Trophoblast cell (in vitro differentiated cells and primary cell): ENCODE data around the gene GLRX3.

Experiments
- DNase-seq, 2 donors: peaks; one replicate each; pipeline ENCODE4 v3.0.0-alpha.2; 2016
- H2AFZ ChIP-seq: 2 replicates; pipeline ENCODE4 v1.6.1; 2013; ENCODE audit warnings: low read length, moderate library complexity, mild to moderate bottlenecking; ENCODE audit not compliant: insufficient read depth, poor library complexity
- H2AK5ac ChIP-seq: 2 replicates; pipeline ENCODE4 v1.6.1; 2013; ENCODE audit warnings: mild to moderate bottlenecking, low read length
- H2BK120ac ChIP-seq: 2 replicates; pipeline ENCODE4 v1.6.1; 2013; ENCODE audit warnings: low read length, mild to moderate bottlenecking, moderate library complexity; ENCODE audit not compliant: insufficient read depth, poor library complexity
- H2BK12ac ChIP-seq: 2 replicates; pipeline ENCODE4 v1.6.1; 2013; ENCODE audit warnings: mild to moderate bottlenecking, low read length, moderate library complexity
- H2BK5ac ChIP-seq: 2 replicates; pipeline ENCODE4 v1.6.1; 2013; ENCODE audit warnings: low read length, low read depth, moderate library complexity, mild to moderate bottlenecking; ENCODE audit not compliant: poor library complexity
- H3K14ac ChIP-seq: 2 replicates; pipeline ENCODE4 v1.6.1; 2013; ENCODE audit warnings: mild to moderate bottlenecking, low read length
- H3K18ac ChIP-seq: 2 replicates; pipeline ENCODE4 v1.6.1; 2013; ENCODE audit warnings: mild to moderate bottlenecking, low read length
- H3K23ac ChIP-seq: 2 replicates; pipeline ENCODE4 v1.6.1; 2013; ENCODE audit warnings: low read length
- H3K27ac ChIP-seq: 2 replicates; pipeline ENCODE4 v1.5.1; 2013; ENCODE audit warnings: low read depth, mild to moderate bottlenecking, inconsistent platforms, low read length, moderate library complexity
- H3K27me3 ChIP-seq: 2 replicates; pipeline ENCODE4 v1.6.1; 2013; ENCODE audit warnings: inconsistent platforms, mild to moderate bottlenecking, low read length, moderate library complexity; ENCODE audit not compliant: insufficient read depth
- H3K36me3 ChIP-seq, 2 experiments: 1 replicate in 1 of 2; 2 replicates in 1 of 2; pipeline ENCODE4 v1.6.1; 2013; ENCODE audit warnings: low read length in 2 of 2, mild to moderate bottlenecking in 2 of 2, moderate library complexity in 1 of 2; ENCODE audit not compliant: insufficient read depth in 2 of 2, control insufficient read depth in 1 of 2
- H3K4ac ChIP-seq: 2 replicates; pipeline ENCODE4 v1.6.1; 2013; ENCODE audit warnings: low read depth, mild to moderate bottlenecking, low read length, moderate library complexity
- H3K4me1 ChIP-seq, 2 experiments: 1 replicate in 1 of 2; 2 replicates in 1 of 2; pipeline ENCODE4 v1.6.1; 2013; ENCODE audit warnings: low read length in 2 of 2, mild to moderate bottlenecking in 2 of 2, moderate library complexity in 1 of 2; ENCODE audit not compliant: insufficient read depth in 2 of 2, control insufficient read depth in 1 of 2
- H3K4me2 ChIP-seq: 2 replicates; pipeline ENCODE4 v1.6.1; 2013; ENCODE audit warnings: inconsistent platforms, mild to moderate bottlenecking, low read length, moderate library complexity
- H3K4me3 ChIP-seq: 2 replicates; pipeline ENCODE4 v1.5.1; 2013; ENCODE audit warnings: mild to moderate bottlenecking, low read depth, low read length, inconsistent platforms
- H3K79me1 ChIP-seq: one replicate; pipeline ENCODE4 v1.6.1; 2013; ENCODE audit warnings: low read length
- H3K79me2 ChIP-seq: 2 replicates; pipeline ENCODE4 v1.6.1; 2013; ENCODE audit warnings: low read length, mild to moderate bottlenecking; ENCODE audit not compliant: control insufficient read depth, insufficient read depth, poor library complexity
- H3K9ac ChIP-seq: 2 replicates; pipeline ENCODE4 v1.6.1; 2013; ENCODE audit warnings: mild to moderate bottlenecking, low read length
- H3K9me3 ChIP-seq: 2 replicates; pipeline ENCODE4 v1.6.1; 2013; ENCODE audit warnings: low read depth, mild to moderate bottlenecking, control low read depth, inconsistent platforms, low read length; ENCODE audit not compliant: insufficient read depth
- H4K12ac ChIP-seq: 2 replicates; pipeline ENCODE4 v1.6.1; 2013; ENCODE audit warnings: low read depth, mild to moderate bottlenecking, low read length, moderate library complexity
- H4K8ac ChIP-seq: 2 replicates; pipeline ENCODE4 v1.6.1; 2013; ENCODE audit warnings: low read depth, mild to moderate bottlenecking, low read length, moderate library complexity
- H4K91ac ChIP-seq: one replicate; pipeline ENCODE4 v1.6.1; 2013; ENCODE audit warnings: low read depth, mild to moderate bottlenecking, low read length, moderate library complexity
- WGBS: extraction: QIAGEN DNeasy Blood & Tissue Kit; methylation state at CpG from one replicate; pipeline ENCODE4 v1.1.7; 2013; ENCODE audit warnings: missing lambda C conversion rate; ENCODE audit not compliant: insufficient read length, insufficient coverage; ENCODE audit errors: extremely low coverage; 5-methylcytosine and 5-hydroxymethylcytosine counted together

GLRX3 gene

DNA sequence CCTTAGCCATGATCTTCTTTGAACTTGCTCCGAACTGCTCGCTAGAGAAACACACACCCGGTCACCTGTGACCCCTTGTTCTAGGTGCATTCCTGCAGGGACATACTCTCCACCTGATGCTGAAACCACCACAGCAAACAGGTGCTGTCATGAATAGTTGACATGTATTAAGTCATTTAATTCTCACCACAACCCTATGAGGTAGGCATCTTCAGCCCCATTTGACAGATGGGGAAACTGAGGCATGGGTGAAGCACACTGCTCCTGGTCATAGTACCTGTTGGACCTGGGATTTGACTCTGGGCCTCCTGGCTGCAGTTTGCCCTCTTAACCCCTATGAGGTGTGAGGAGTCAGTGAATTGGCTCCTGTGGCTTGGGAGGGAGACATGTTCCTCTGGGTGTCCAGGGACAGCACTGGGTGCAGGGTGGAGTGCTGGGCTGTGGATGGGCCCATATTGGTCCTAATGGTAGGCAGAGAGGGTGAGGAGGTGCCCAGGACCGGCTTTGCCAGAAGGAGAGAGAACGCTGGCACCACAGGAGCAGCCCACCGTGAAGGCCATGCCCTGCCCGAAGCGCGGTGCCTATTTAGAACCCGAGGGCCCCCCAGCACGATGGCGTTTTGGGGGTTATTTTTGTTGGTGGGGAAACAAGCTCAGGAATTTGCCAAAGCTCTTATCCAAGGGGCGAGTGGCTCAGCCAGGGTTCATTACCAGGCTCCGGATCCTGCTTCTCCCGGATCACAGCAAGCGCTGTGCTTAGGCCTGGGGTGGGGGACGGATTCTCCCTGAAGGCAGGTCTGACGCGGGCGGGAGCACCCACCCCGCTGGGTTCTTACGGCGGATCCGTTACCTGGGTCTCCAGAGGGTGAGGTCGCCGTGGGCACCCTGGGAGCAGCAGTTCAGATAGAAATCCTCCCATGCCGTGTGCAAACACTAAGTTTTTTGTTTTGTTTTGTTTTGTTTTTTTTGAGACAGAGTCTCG is 52.3 kb downstream of the GLRX3 start:
- Histone ChIP-seq H3K4me2 (no peak overlapping the region), H3K4me3 (no peak overlapping the region), H2BK5ac (no peak overlapping the region), H3K4ac (no peak overlapping the region), H3K9ac (no peak overlapping the region), H3K18ac (no peak overlapping the region), H2AK5ac (no peak overlapping the region), H3K14ac (no peak overlapping the region), H2BK12ac (no peak overlapping the region), H2BK120ac (no peak overlapping the region), H3K79me1 (peaks cover 7% of the 10 kb centered on the region), H3K36me3 (peaks cover 34 to 40% of the 10 kb centered on the region in 2 experiments), H4K12ac (no peak overlapping the region), H3K23ac (no peak overlapping the region), H2AFZ (no peak overlapping the region), H3K27ac (no peak overlapping the region), H3K9me3 (no peaks in the 10 kb centered on the region), H3K27me3 (no peaks in the 10 kb centered on the region), H3K4me1 (peaks cover 4 to 5% of the 10 kb centered on the region in 2 experiments), H4K8ac (no peak overlapping the region), H3K79me2 (peaks cover 5% of the 10 kb centered on the region), H4K91ac (no peak overlapping the region)
- no peak for DNase-seq
- WGBS = no CpG with 5 or more reads among the region's 28 CpGs

DNA sequence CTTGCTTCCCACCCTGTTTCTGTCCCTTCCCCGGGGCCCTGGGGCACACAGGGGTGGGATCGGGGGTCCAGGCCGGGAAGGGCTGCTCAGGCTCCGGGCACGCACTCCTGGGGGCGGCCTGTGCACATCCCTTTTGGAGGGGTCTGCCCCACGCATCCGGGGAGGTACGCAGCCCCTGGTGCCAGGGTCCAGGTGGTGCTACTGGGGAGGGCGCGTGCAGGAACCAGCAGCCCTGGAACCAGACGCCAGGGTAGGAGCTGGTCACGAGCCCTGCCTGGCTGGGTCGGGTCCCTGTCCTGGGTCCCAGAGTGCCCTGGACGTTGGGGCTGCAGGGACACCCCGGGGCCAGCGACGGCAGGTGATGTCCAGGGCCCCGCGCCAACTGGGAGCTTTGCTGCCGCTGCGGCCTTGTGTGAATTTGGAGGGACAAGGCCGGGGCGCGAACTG is 53.4 kb downstream of the GLRX3 start:
- Histone ChIP-seq H2BK120ac (no peak overlapping the region), H3K27me3 (no peaks in the 10 kb centered on the region), H2AK5ac (no peak overlapping the region), H3K4me2 (no peak overlapping the region), H3K4me3 (no peak overlapping the region), H3K14ac (no peak overlapping the region), H3K79me2 (peaks cover 5% of the 10 kb centered on the region), H4K91ac (no peak overlapping the region), H3K23ac (no peak overlapping the region), H3K9ac (no peak overlapping the region), H2BK5ac (no peak overlapping the region), H4K12ac (no peak overlapping the region), H2AFZ (no peak overlapping the region), H3K27ac (no peak overlapping the region), H3K4ac (no peak overlapping the region), H3K18ac (no peak overlapping the region), H3K9me3 (no peaks in the 10 kb centered on the region), H3K36me3 (peaks cover 29% of the 10 kb centered on the region in 2 experiments), H3K4me1 (peaks cover 8 to 11% of the 10 kb centered on the region in 2 experiments), H3K79me1 (peaks cover 7% of the 10 kb centered on the region), H4K8ac (no peak overlapping the region), H2BK12ac (no peak overlapping the region)
- WGBS = no CpG with 5 or more reads among the region's 25 CpGs
- no peak for DNase-seq

DNA sequence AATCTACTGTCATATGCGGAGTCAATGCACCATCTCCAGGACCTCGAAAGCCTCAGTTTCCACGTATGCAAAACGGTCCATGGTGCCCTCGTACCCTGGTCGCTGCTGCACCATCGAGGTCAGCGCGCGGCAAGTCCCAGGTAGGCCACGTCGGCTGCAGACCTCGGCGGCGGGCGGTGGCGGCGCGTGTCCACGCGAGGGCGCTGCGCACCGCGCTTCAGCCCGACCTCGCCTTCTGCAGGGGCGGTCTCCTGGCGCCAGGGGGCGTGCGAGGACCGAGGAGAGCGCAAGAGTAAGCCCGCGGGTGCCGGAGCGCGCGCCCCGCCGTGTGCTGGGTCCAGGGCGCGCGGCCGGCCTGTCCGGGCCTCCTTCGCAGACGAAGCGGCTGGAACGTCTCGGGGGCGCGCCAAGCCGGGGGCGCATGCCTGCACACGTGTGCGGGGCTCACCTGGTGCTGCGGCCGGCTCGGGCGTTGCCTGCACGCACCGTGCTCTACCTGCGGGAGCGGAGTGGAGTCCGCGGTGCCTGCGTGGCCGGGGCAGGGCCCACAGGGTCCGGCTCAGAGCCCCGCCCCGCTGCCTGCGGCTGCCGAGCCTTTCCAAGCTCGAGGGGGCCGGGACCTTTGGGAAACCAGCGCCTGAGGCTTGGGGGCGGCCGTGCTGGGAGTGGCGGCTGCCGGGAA is 54.0 kb downstream of the GLRX3 start:
- Histone ChIP-seq H3K4me3 (peak overlapping the region; percentile 82), H3K9ac (peak overlapping the region; percentile 66), H4K8ac (peak overlapping the region; percentile 89), H3K36me3 (peaks cover 24 to 26% of the 10 kb centered on the region in 2 experiments), H3K9me3 (no peaks in the 10 kb centered on the region), H2BK5ac (peak overlapping the region; percentile 39), H3K14ac (peak overlapping the region; percentile 82), H2AK5ac (no peak overlapping the region), H3K4ac (peak overlapping the region; percentile 28), H3K23ac (no peak overlapping the region), H4K91ac (peak overlapping the region; percentile 74), H3K27me3 (no peaks in the 10 kb centered on the region), H3K4me2 (peak overlapping the region; percentile 84), H3K79me1 (peaks cover 7% of the 10 kb centered on the region), H3K18ac (peak overlapping the region; percentile 83), H2AFZ (peak overlapping the region; percentile 82), H2BK120ac (peak overlapping the region; percentile 55), H3K79me2 (peaks cover 5% of the 10 kb centered on the region), H4K12ac (peak overlapping the region; percentile 82), H3K27ac (no peak overlapping the region), H3K4me1 (peaks cover 8 to 11% of the 10 kb centered on the region in 2 experiments), H2BK12ac (no peak overlapping the region)
- peak; percentile 81 to 94 for DNase-seq
- no CpG with 5 or more reads among the region's 81 CpGs for WGBS

DNA sequence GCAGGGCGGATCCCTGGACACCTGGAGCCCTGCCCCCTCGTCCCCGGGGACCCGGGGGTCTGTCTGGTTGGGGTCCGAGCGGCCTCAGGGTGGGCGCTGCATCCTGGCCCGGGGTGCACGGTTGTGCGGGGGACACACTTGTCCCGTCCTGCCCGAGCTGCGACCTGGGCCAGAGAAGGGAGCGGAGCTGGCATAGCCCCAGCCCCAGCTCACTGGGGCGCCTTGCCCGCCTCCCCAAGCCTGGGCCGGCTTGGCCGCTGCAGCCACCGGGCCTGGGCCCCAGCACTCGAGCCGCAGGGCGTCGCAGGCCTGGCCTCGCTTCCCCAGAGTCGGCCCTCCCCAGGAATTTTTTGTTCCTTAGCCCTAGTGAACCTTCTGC is 54.5 kb downstream of the GLRX3 start:
- H3K23ac ChIP-seq = no peak overlapping the region
- H3K79me2 ChIP-seq = peaks cover 5% of the 10 kb centered on the region
- peaks cover 19 to 21% of the 10 kb centered on the region in 2 experiments for H3K36me3 ChIP-seq
- H3K9me3 ChIP-seq = no peaks in the 10 kb centered on the region
- peak overlapping the region; percentile 74 for H4K91ac ChIP-seq
- peak overlapping the region; percentile 82 for H4K12ac ChIP-seq
- H3K4me1 ChIP-seq = peaks cover 8 to 11% of the 10 kb centered on the region in 2 experiments
- peak overlapping the region; percentile 82 for H3K4me3 ChIP-seq
- H2AFZ ChIP-seq = peak overlapping the region; percentile 82
- H2BK12ac ChIP-seq = peak overlapping the region; percentile 60
- peak overlapping the region; percentile 82 for H3K14ac ChIP-seq
- H2AK5ac ChIP-seq = no peak overlapping the region
- WGBS = no CpG with 5 or more reads among the region's 25 CpGs
- peak overlapping the region; percentile 89 for H4K8ac ChIP-seq
- no peak overlapping the region for H3K9ac ChIP-seq
- DNase-seq = no peak
- peak overlapping the region; percentile 84 for H3K4me2 ChIP-seq
- H2BK5ac ChIP-seq = no peak overlapping the region
- H3K18ac ChIP-seq = peak overlapping the region; percentile 83
- H2BK120ac ChIP-seq = peak overlapping the region; percentile 55
- peak overlapping the region; percentile 28 for H3K4ac ChIP-seq
- peaks cover 7% of the 10 kb centered on the region for H3K79me1 ChIP-seq
- no peaks in the 10 kb centered on the region for H3K27me3 ChIP-seq
- no peak overlapping the region for H3K27ac ChIP-seq
